Measurements from ENCODE around the gene CAPZA1. TPM values are rescaled to one million over a fixed set of nuclear protein-coding genes. Genes with fewer than 3 reads are reported as not detected.

Gene CAPZA1
- polyA plus RNA-seq, 1 donor from 2014 or later: 82.2 TPM

GRCh38 chr1:112605633-112606327, 13.9 kb upstream of the CAPZA1 start:
- no peak overlapping the region for H3K27ac ChIP-seq (ENCODE audit: low read length)
- H3K4me2 ChIP-seq (ENCODE audit: low read length): no peak overlapping the region
- H3K9me2 ChIP-seq (ENCODE audit: insufficient read depth, low read length): no peaks in the 10 kb centered on the region
- H3K4me3 ChIP-seq (ENCODE audit: low read length): no peak overlapping the region
- no peak overlapping the region for H3K9ac ChIP-seq (ENCODE audit: low read length)
- H3K9me3 ChIP-seq (ENCODE audit: low read length): no peaks in the 10 kb centered on the region
- H3K79me2 ChIP-seq (replicated peaks; ENCODE audit: insufficient read depth, low read length): no peaks in the 10 kb centered on the region
- no peaks in the 10 kb centered on the region for H3K27me3 ChIP-seq (ENCODE audit: insufficient read depth, low read depth, low read length)
- H2AFZ ChIP-seq (ENCODE audit: low read depth, low read length): no peak overlapping the region
- H4K20me1 ChIP-seq (ENCODE audit: insufficient read depth): no peaks in the 10 kb centered on the region
- H3F3A ChIP-seq (ENCODE audit: insufficient read depth, low read length, poor library complexity, severe bottlenecking): no peaks in the 10 kb centered on the region
- TF ChIP-seq SMC3 (conservative IDR thresholded peaks at IDR 0.05; ENCODE audit: poor library complexity): no peak
- no peak for TF ChIP-seq RAD21 (conservative IDR thresholded peaks at IDR 0.05)
- TF ChIP-seq POLR2AphosphoS5 (IDR thresholded peaks at IDR 0.05): no peak
- TF ChIP-seq TAF1 (IDR thresholded peaks at IDR 0.05; ENCODE audit: low read depth): no peak
- no peak for TF ChIP-seq REST (IDR thresholded peaks at IDR 0.05; ENCODE audit: borderline replicate concordance)
- TF ChIP-seq CTCF (IDR thresholded peaks at IDR 0.05; ENCODE audit: poor library complexity, severe bottlenecking): no peak
- TF ChIP-seq MXI1 (conservative IDR thresholded peaks at IDR 0.05; ENCODE audit: poor library complexity, severe bottlenecking): no peak
- TF ChIP-seq EP300 (conservative IDR thresholded peaks at IDR 0.05; ENCODE audit: poor library complexity, severe bottlenecking): no peak
- TF ChIP-seq EZH2 (IDR thresholded peaks at IDR 0.05; ENCODE audit: borderline replicate concordance, insufficient read depth, low read length, poor library complexity, severe bottlenecking): no peak
- peaks cover 8% of the 10 kb centered on the region for H3K36me3 ChIP-seq (ENCODE audit: insufficient read depth, low read length)

GRCh38 chr1:112614460-112615065, 5.1 kb upstream of the CAPZA1 start:
- Histone ChIP-seq H2AFZ (ENCODE audit: low read depth, low read length) (no peak overlapping the region), H3K27ac (ENCODE audit: low read length) (no peak overlapping the region), H3K79me2 (replicated peaks; ENCODE audit: insufficient read depth, low read length) (peaks cover 32% of the 10 kb centered on the region), H3K9ac (ENCODE audit: low read length) (no peak overlapping the region), H3K4me2 (ENCODE audit: low read length) (no peak overlapping the region), H4K20me1 (ENCODE audit: insufficient read depth) (no peaks in the 10 kb centered on the region), H3F3A (ENCODE audit: insufficient read depth, low read length, poor library complexity, severe bottlenecking) (no peaks in the 10 kb centered on the region), H3K36me3 (ENCODE audit: insufficient read depth, low read length) (peaks cover 6% of the 10 kb centered on the region), H3K27me3 (ENCODE audit: insufficient read depth, low read depth, low read length) (no peaks in the 10 kb centered on the region), H3K9me3 (ENCODE audit: low read length) (no peaks in the 10 kb centered on the region), H3K9me2 (ENCODE audit: insufficient read depth, low read length) (no peaks in the 10 kb centered on the region), H3K4me3 (ENCODE audit: low read length) (no peak overlapping the region)
- no peak for TF ChIP-seq EZH2 (IDR thresholded peaks at IDR 0.05; ENCODE audit: borderline replicate concordance, insufficient read depth, low read length, poor library complexity, severe bottlenecking)
- peak; percentile 47 for TF ChIP-seq SMC3 (conservative IDR thresholded peaks at IDR 0.05; ENCODE audit: poor library complexity)
- no peak for TF ChIP-seq MXI1 (conservative IDR thresholded peaks at IDR 0.05; ENCODE audit: poor library complexity, severe bottlenecking)
- TF ChIP-seq EP300 (conservative IDR thresholded peaks at IDR 0.05; ENCODE audit: poor library complexity, severe bottlenecking): no peak
- no peak for TF ChIP-seq REST (IDR thresholded peaks at IDR 0.05; ENCODE audit: borderline replicate concordance)
- peak; percentile 60 for TF ChIP-seq CTCF (IDR thresholded peaks at IDR 0.05; ENCODE audit: poor library complexity, severe bottlenecking)
- peak; percentile 61 for TF ChIP-seq RAD21 (conservative IDR thresholded peaks at IDR 0.05)

All from neural cell (in vitro differentiated cells).